ENCODE results near the gene GPX5. TPM values are rescaled to one million over a fixed set of nuclear protein-coding genes. Genes with fewer than 3 reads are reported as not detected.

Gene GPX5
- total RNA-seq, 4 donors from 2014 or later, result not detected

DNA sequence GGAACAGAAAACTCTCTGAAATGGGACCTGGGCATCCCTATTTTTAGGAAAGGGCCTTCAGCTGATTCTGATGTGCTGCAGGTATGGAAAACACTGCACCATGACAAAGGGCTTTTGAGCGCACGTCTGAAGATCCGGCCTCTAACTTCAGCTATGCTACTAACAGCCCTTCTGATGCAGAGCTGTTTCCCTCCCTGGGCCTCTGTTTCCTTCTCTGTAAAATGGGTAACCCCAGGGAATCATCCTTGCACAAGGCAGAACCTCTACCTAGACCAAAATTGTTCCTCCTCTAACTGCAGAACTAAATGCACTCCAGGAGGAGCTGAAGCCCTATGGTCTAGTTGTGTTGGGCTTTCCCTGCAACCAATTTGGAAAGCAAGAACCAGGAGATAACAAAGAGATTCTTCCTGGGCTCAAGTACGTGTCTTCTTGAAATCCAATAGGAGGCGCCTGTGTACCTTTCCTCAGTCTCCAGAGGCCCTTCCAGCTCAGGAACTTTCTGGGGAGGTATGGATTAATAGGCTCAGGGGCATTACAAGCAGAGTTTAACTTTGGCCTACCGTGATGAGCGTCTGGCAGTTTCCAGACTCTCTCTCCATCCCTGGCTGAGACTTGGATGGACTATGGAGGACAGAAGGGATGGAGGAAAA, 5.9 kb downstream of the GPX5 start:
- TF ChIP-seq EP300 (IDR thresholded peaks at IDR 0.05) (no peak), POLR2A (IDR thresholded peaks at IDR 0.05; ENCODE audit: low read depth) (no peak), POLR2AphosphoS5 (IDR thresholded peaks at IDR 0.05) (no peak)
- TF ChIP-seq, protein P1, sequence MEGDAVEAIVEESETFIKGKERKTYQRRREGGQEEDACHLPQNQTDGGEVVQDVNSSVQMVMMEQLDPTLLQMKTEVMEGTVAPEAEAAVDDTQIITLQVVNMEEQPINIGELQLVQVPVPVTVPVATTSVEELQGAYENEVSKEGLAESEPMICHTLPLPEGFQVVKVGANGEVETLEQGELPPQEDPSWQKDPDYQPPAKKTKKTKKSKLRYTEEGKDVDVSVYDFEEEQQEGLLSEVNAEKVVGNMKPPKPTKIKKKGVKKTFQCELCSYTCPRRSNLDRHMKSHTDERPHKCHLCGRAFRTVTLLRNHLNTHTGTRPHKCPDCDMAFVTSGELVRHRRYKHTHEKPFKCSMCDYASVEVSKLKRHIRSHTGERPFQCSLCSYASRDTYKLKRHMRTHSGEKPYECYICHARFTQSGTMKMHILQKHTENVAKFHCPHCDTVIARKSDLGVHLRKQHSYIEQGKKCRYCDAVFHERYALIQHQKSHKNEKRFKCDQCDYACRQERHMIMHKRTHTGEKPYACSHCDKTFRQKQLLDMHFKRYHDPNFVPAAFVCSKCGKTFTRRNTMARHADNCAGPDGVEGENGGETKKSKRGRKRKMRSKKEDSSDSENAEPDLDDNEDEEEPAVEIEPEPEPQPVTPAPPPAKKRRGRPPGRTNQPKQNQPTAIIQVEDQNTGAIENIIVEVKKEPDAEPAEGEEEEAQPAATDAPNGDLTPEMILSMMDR (IDR thresholded peaks at IDR 0.05), result no peak
- Histone ChIP-seq H3K36me3 (no peaks in the 10 kb centered on the region), H3K27me3 (peaks cover 0 to 53% (median 0%) of the 10 kb centered on the region in 4 donors), H3K9me3 (no peaks in the 10 kb centered on the region), H3K4me3 (no peak overlapping the region), H3K4me1 (no peaks in the 10 kb centered on the region), H3K27ac (replicated peaks in 1 of 4) (no peak overlapping the region)
- DNase-seq (ENCODE audit: extremely low spot score), result peak; percentile 75
- intact Hi-C loops (cut with DNase I), result no loop called here
- WGBS, result 70% methylated on average over 7 of the region's 7 CpGs

DNA sequence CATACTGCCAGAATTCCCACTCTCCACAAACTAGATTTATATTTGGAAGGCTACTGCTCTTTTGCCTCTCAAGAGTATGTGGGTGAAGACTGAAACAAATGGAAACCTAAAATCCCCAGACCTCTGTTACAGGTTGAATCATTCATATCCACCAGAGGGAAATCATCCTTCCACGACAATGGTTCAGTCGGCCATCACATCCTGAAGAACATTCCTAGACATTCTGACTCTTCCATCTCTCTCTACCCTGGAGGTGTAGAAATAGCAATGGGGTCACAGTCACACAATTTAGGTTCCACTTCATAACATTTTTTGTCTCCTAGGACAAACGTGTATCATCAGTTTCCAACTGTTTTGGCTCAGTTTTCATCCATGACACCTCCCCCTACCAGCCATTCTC, 8.6 kb downstream of the GPX5 start:
- DNase-seq (ENCODE audit: extremely low spot score), result peak; percentile 88
- Histone ChIP-seq H3K4me1 (peaks cover 0 to 4% (median 0%) of the 10 kb centered on the region in 4 donors), H3K4me3 (no peak overlapping the region), H3K9me3 (no peaks in the 10 kb centered on the region), H3K27ac (replicated peaks in 1 of 4) (no peak overlapping the region), H3K27me3 (peaks cover 0 to 64% (median 0%) of the 10 kb centered on the region in 4 donors), H3K36me3 (no peaks in the 10 kb centered on the region)
- intact Hi-C loops (cut with DNase I), result no loop called here
- TF ChIP-seq EP300 (IDR thresholded peaks at IDR 0.05), result no peak
- TF ChIP-seq POLR2A (IDR thresholded peaks at IDR 0.05; ENCODE audit: low read depth), result no peak
- TF ChIP-seq, protein P1 (IDR thresholded peaks at IDR 0.05), result no peak
- no peak for TF ChIP-seq POLR2AphosphoS5 (IDR thresholded peaks at IDR 0.05)
- WGBS, result 78% methylated on average over 3 of the region's 3 CpGs

DNA sequence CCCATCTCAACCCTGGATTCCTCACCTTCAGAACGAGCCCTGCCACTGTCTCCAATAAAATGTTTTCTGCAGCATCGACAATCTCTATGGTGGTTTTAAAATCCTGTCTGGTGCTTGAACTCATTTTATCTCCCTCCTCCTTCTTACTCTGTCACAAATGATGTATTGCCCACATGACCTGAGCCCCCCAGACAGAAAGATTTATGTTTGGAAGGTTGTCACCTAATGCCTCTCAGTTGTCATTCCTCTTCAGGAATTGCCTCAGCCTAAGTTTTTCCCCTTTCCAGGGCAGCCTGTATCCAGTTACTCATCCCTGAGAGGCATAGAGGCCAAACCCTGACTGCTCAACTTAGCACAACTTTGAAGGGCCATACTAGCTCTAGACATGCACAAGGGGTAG, 9.2 kb downstream of the GPX5 start:
- Histone ChIP-seq H3K27me3 (peaks cover 0 to 67% (median 0%) of the 10 kb centered on the region in 4 donors), H3K4me1 (peaks cover 0 to 4% (median 0%) of the 10 kb centered on the region in 4 donors), H3K27ac (replicated peaks in 1 of 4) (no peak overlapping the region), H3K4me3 (no peak overlapping the region), H3K9me3 (no peaks in the 10 kb centered on the region), H3K36me3 (no peaks in the 10 kb centered on the region)
- intact Hi-C loops (cut with DNase I), result no loop called here
- DNase-seq (ENCODE audit: extremely low spot score), result peak; percentile 53
- TF ChIP-seq EP300 (IDR thresholded peaks at IDR 0.05), result no peak
- no peak for TF ChIP-seq POLR2A (IDR thresholded peaks at IDR 0.05; ENCODE audit: low read depth)
- TF ChIP-seq, protein P1 (IDR thresholded peaks at IDR 0.05), result no peak
- TF ChIP-seq POLR2AphosphoS5 (IDR thresholded peaks at IDR 0.05), result no peak
- WGBS, result 41% methylated on average over 2 of the region's 2 CpGs

DNA sequence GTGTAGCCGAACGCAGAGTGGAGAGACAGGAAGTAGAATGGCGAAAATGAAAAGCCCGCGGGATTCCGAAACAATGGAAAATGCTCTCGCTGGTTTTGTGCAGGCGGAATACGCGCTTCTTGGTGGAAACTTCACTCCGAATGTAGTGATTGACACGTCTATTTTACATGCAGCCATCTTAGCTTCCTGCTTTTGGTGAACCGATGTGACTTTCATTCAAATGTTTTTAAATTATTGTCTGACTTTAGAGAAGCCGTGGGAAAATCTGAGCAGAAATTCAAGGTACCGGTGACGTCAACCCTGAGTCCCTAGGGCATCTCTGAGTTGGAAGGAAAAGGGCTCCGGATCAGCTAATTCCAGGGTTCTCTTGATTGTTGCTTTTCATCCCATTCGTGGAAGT, 11.4 kb downstream of the GPX5 start:
- Histone ChIP-seq H3K4me1 (peaks cover 0 to 4% (median 0%) of the 10 kb centered on the region in 4 donors), H3K9me3 (peaks cover 0 to 5% (median 0%) of the 10 kb centered on the region in 4 donors), H3K36me3 (no peaks in the 10 kb centered on the region), H3K4me3 (no peak overlapping the region), H3K27ac (replicated peaks in 1 of 4) (no peak overlapping the region), H3K27me3 (peaks cover 0 to 80% (median 0%) of the 10 kb centered on the region in 4 donors)
- intact Hi-C loops (cut with DNase I), result no loop called here
- TF ChIP-seq POLR2AphosphoS5 (IDR thresholded peaks at IDR 0.05) (no peak), POLR2A (IDR thresholded peaks at IDR 0.05; ENCODE audit: low read depth) (no peak), EP300 (IDR thresholded peaks at IDR 0.05) (no peak)
- TF ChIP-seq, protein P1 (IDR thresholded peaks at IDR 0.05), result no peak
- DNase-seq (ENCODE audit: extremely low spot score), result peak; percentile 45
- 5% methylated on average over 18 of the region's 18 CpGs for WGBS

Measured in esophagus muscularis mucosa (tissue), 4 donors.